ENCODE results near the gene CPD. TPM values are rescaled to one million over a fixed set of nuclear protein-coding genes. Genes with fewer than 3 reads are reported as not detected.
A peak's percentile ranks its signal among the peaks of the same experiment; 100 is the strongest.

Gene CPD
- total and polyA plus RNA-seq, 2 of the 13 experiments (the other 11 are each of a cell fraction or from before 2014, with no cell fraction given), result 46.1 to 72.3 TPM

DNA sequence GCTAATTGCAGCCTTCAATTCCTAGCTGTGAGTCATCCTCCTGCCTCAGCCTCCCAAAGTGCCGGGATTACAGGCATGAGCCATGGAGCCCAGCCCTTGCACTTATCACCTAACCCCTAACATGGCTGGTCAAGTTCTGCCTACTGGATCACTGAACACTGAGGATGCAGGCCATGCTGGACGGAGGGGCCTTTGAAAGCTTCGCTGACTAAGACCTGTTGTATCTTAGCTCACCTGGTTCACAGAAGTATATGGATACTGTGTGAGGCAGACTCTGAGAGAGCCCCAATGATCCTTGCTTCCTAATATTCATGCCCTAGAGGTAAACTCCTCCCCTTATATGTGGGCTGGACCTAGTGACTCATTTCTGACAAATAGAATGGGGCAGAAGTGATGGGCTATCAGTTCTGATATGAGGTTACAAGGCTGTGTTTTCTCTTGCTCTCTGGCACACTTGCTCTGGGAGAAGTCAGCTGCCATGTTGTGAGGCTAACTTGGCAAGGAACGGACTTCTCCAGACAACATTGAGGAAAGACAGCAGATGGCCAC, 33.1 kb upstream of the CPD start (continued):
- TF ChIP-seq HDAC1 (CRISPR knock-in tag; IDR thresholded peaks at IDR 0.05), result no peak
- TF ChIP-seq ARID5B (CRISPR knock-in tag; IDR thresholded peaks at IDR 0.05), result peak; percentile 33; the same call in 1 of the 2 replicates
- no peak for TF ChIP-seq ZNF354B (CRISPR knock-in tag; IDR thresholded peaks at IDR 0.05)
- no peak for TF ChIP-seq ZSCAN29 (CRISPR knock-in tag; conservative IDR thresholded peaks at IDR 0.05)
- TF ChIP-seq, protein P1, sequence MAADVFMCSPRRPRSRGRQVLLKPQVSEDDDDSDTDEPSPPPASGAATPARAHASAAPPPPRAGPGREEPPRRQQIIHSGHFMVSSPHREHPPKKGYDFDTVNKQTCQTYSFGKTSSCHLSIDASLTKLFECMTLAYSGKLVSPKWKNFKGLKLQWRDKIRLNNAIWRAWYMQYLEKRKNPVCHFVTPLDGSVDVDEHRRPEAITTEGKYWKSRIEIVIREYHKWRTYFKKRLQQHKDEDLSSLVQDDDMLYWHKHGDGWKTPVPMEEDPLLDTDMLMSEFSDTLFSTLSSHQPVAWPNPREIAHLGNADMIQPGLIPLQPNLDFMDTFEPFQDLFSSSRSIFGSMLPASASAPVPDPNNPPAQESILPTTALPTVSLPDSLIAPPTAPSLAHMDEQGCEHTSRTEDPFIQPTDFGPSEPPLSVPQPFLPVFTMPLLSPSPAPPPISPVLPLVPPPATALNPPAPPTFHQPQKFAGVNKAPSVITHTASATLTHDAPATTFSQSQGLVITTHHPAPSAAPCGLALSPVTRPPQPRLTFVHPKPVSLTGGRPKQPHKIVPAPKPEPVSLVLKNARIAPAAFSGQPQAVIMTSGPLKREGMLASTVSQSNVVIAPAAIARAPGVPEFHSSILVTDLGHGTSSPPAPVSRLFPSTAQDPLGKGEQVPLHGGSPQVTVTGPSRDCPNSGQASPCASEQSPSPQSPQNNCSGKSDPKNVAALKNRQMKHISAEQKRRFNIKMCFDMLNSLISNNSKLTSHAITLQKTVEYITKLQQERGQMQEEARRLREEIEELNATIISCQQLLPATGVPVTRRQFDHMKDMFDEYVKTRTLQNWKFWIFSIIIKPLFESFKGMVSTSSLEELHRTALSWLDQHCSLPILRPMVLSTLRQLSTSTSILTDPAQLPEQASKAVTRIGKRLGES (CRISPR knock-in tag; IDR thresholded peaks at IDR 0.05; ENCODE audit: borderline replicate concordance), result no peak
- TF ChIP-seq PCBP1 (IDR thresholded peaks at IDR 0.05; ENCODE audit: borderline replicate concordance, low read depth, low read length), result no peak
- no peak for TF ChIP-seq ZNF660 (CRISPR knock-in tag; IDR thresholded peaks at IDR 0.05; ENCODE audit: borderline replicate concordance, low read depth)
- TF ChIP-seq IRF1 (CRISPR knock-in tag; IDR thresholded peaks at IDR 0.05; ENCODE audit: low read depth), result no peak
- no peak for TF ChIP-seq HOXA7 (CRISPR knock-in tag; IDR thresholded peaks at IDR 0.05)
- no peak; a peak in 1 of 4 replicates for TF ChIP-seq KLF16 (CRISPR knock-in tag; IDR thresholded peaks at IDR 0.05)
- TF ChIP-seq ZNF7 (CRISPR knock-in tag; IDR thresholded peaks at IDR 0.05), result peak; percentile 76
- no peak for TF ChIP-seq CAMTA2 (CRISPR knock-in tag; IDR thresholded peaks at IDR 0.05; ENCODE audit: borderline replicate concordance)
- no peak for TF ChIP-seq SMARCC2 (IDR thresholded peaks at IDR 0.05)
- no peak for TF ChIP-seq BATF2 (CRISPR knock-in tag; IDR thresholded peaks at IDR 0.05)
- TF ChIP-seq ZNF292 (CRISPR knock-in tag; IDR thresholded peaks at IDR 0.05; ENCODE audit: borderline replicate concordance, low read depth), result no peak
- TF ChIP-seq KDM4B (CRISPR knock-in tag; IDR thresholded peaks at IDR 0.05), result no peak
- TF ChIP-seq JUND (CRISPR knock-in tag; IDR thresholded peaks at IDR 0.05), result no peak
- TF ChIP-seq FOXA3 (CRISPR knock-in tag; IDR thresholded peaks at IDR 0.05), result peak; percentile 36; the same call in 1 of the 2 replicates
- no peak for TF ChIP-seq SP140L (CRISPR knock-in tag; IDR thresholded peaks at IDR 0.05; ENCODE audit: borderline replicate concordance)
- no peak for TF ChIP-seq KDM5B (CRISPR knock-in tag; IDR thresholded peaks at IDR 0.05; ENCODE audit: borderline replicate concordance)
- no peak for TF ChIP-seq ZNF782 (CRISPR knock-in tag; IDR thresholded peaks at IDR 0.05; ENCODE audit: borderline replicate concordance)
- no peak for TF ChIP-seq MYC (CRISPR knock-in tag; IDR thresholded peaks at IDR 0.05; ENCODE audit: borderline replicate concordance)
- TF ChIP-seq CBX5 (CRISPR knock-in tag; IDR thresholded peaks at IDR 0.05; ENCODE audit: borderline replicate concordance), result no peak
